OCI-LY3 (cell line): ENCODE results near the gene KRT1.

Experiments
- H2AFZ ChIP-seq: fragments of 200-600, 300-600 bp; shearing (Covaris generic); 2 replicates; pipeline ENCODE4 v1.6.0; 2014; ENCODE audit warnings: antibody characterized with exemption, low read depth, low read length
- H3K27ac ChIP-seq: fragments of 200-600, 300-600 bp; sonication (generic); 2 replicates; pipeline ENCODE4 v1.5.1; 2014; ENCODE audit warnings: mild to moderate bottlenecking, low read length, moderate library complexity, mixed read lengths
- H3K27me3 ChIP-seq: fragments of 200-600, 300-600 bp; sonication (generic); 2 replicates; pipeline ENCODE4 v1.6.1; 2014; ENCODE audit warnings: low read depth, low read length, mixed read lengths
- H3K36me3 ChIP-seq: fragments of 200-600, 300-600 bp; sonication (generic); replicated peaks from 2 replicates; pipeline ENCODE3; 2014; ENCODE audit warnings: low read depth, low read length, mixed read lengths
- H3K4me1 ChIP-seq: fragments of 300-600, 200-600 bp; sonication (generic); 2 replicates; pipeline ENCODE4 v1.6.1; 2014; ENCODE audit warnings: low read length, mixed read lengths
- H3K4me2 ChIP-seq: fragments of 200-600, 300-600 bp; sonication (generic); 2 replicates; pipeline ENCODE4 v1.6.1; 2014; ENCODE audit warnings: low read length, mixed read lengths
- H3K4me3 ChIP-seq: fragments of 300-600, 200-600 bp; sonication (generic); 2 replicates; pipeline ENCODE4 v1.5.1; 2014; ENCODE audit warnings: antibody characterized with exemption, mild to moderate bottlenecking, low read length, moderate library complexity
- H3K79me2 ChIP-seq: fragments of 300-600, 200-600 bp; shearing (Covaris generic); 2 replicates; pipeline ENCODE4 v1.6.1; 2014; ENCODE audit warnings: mild to moderate bottlenecking, low read length, mixed read lengths
- H3K9ac ChIP-seq: fragments of 300-600, 200-600 bp; shearing (Covaris generic); 2 replicates; pipeline ENCODE4 v1.6.0; 2014; ENCODE audit warnings: mild to moderate bottlenecking, low read length, moderate library complexity
- H3K9me3 ChIP-seq: fragments of 200-600, 300-600 bp; shearing (Covaris generic); 2 replicates; pipeline ENCODE4 v1.6.1; 2014; ENCODE audit warnings: low read length, mixed read lengths; ENCODE audit not compliant: insufficient read depth
- H4K20me1 ChIP-seq: fragments of 200-600, 300-600 bp; sonication (generic); 2 replicates; pipeline ENCODE4 v1.6.1; 2016; ENCODE audit warnings: low read length, mixed read lengths; ENCODE audit not compliant: insufficient read depth
- EZH2phosphoT487 ChIP-seq: fragments of 200-600 bp; shearing (Covaris generic); IDR thresholded peaks from 2 replicates; pipeline ENCODE4 v1.6.1; 2018; ENCODE audit warnings: antibody characterized with exemption, mixed run types, low read depth
- TF ChIP-seq, protein P1 (sequence below): fragments of 200-600, 300-600 bp; sonication (generic); IDR thresholded peaks from 2 replicates; pipeline ENCODE4 v1.5.1; 2014; ENCODE audit warnings: antibody characterized with exemption, low read length, low read depth

KRT1 gene

DNA sequence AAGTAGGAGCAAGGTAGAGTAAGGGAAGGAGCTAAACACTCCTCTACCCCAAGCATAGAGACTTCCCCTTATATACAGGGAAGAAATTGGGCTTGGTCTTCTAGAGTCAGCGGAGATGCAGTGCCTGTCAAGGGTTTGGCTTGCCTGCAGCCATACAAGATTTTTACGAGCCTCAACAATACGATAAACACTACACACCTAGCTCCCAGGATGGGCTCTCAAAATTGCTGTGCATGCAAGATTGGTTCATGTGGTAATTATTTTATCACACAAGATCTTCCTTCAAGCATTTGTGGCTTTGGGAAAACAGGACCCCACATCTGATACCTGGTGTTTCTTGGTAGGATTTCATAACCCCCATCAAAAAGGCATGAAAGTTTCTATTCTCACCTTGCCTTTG, at the start of gene KRT1:
Gene KRT1 (minus strand): TSS at position 45 of the 400 bp plus-strand sequence. CDS start 59 bp downstream, outside the sequence.
- H3K9ac ChIP-seq = no peak within 1 kb of the TSS
- H3K4me2 ChIP-seq = no peak within 1 kb of the TSS

DNA sequence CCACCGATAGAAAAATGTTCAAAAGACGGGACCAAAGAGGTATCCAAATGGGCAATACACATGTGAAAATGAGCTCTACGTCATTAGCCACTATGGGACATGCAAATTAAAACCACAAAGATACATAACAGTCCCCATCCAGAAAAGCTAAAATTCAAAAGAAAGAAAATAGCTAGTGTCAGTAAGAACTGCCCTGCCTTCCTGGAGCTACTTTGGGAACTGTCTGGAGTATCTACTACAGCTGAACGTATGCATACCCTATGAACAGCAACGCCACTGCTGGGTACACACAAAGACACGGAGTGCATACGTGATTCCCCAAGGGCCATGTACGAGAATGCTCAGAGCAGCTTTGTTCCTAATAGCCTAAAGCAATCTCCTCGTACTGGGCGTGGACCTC, 48.9 kb upstream of the KRT1 start:
- Histone ChIP-seq H3K36me3 (no peaks in the 10 kb centered on the region), H3K4me3 (no peak overlapping the region), H3K9ac (no peak overlapping the region), H3K27me3 (peaks cover 21% of the 10 kb centered on the region), H4K20me1 (no peaks in the 10 kb centered on the region), H3K4me2 (no peak overlapping the region), H3K27ac (no peak overlapping the region), H3K4me1 (no peaks in the 10 kb centered on the region), H3K9me3 (no peaks in the 10 kb centered on the region), H2AFZ (no peak overlapping the region), H3K79me2 (no peaks in the 10 kb centered on the region)
- TF ChIP-seq, protein P1, sequence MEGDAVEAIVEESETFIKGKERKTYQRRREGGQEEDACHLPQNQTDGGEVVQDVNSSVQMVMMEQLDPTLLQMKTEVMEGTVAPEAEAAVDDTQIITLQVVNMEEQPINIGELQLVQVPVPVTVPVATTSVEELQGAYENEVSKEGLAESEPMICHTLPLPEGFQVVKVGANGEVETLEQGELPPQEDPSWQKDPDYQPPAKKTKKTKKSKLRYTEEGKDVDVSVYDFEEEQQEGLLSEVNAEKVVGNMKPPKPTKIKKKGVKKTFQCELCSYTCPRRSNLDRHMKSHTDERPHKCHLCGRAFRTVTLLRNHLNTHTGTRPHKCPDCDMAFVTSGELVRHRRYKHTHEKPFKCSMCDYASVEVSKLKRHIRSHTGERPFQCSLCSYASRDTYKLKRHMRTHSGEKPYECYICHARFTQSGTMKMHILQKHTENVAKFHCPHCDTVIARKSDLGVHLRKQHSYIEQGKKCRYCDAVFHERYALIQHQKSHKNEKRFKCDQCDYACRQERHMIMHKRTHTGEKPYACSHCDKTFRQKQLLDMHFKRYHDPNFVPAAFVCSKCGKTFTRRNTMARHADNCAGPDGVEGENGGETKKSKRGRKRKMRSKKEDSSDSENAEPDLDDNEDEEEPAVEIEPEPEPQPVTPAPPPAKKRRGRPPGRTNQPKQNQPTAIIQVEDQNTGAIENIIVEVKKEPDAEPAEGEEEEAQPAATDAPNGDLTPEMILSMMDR = no peak
- no peak for TF ChIP-seq EZH2phosphoT487

More for the DNA sequence above, at the start of gene KRT1:
- Histone ChIP-seq H4K20me1 (no peaks in the 10 kb centered on the region), H3K9me3 (no peaks in the 10 kb centered on the region), H3K4me3 (no peak within 1 kb of the TSS), H3K4me1 (no peaks in the 10 kb centered on the region), H3K36me3 (no peaks in the 10 kb centered on the region), H3K79me2 (no peaks in the 10 kb centered on the region), H3K27me3 (peaks cover 48% of the 10 kb centered on the region), H2AFZ (no peak within 1 kb of the TSS), H3K27ac (no peak within 1 kb of the TSS)
- no peak for TF ChIP-seq EZH2phosphoT487
- TF ChIP-seq, protein P1 = no peak

DNA sequence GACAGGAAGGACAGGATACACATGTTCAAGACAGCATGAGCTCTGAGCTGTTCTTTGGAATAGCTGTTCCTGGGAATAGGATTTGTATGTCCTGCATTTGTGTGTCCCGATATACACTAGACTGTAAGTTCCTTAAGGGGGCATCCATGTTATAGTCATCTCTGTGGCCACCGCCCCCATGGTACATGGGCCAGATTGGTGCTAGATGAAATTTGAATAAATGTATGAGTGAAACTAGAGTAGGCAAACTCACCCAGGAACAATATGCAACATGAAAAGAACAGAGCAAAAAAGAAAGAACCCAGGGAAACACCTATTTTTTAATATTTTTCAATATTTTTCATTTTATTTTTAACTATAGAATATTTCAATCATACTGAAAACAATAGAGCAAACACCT, 48.2 kb upstream of the KRT1 start:
- H3K27me3 ChIP-seq = peaks cover 21% of the 10 kb centered on the region
- no peaks in the 10 kb centered on the region for H3K4me1 ChIP-seq
- no peak overlapping the region for H3K4me2 ChIP-seq
- no peaks in the 10 kb centered on the region for H3K9me3 ChIP-seq
- TF ChIP-seq, protein P1 = no peak
- TF ChIP-seq EZH2phosphoT487 = no peak
- no peaks in the 10 kb centered on the region for H3K36me3 ChIP-seq
- H3K9ac ChIP-seq = no peak overlapping the region
- no peaks in the 10 kb centered on the region for H4K20me1 ChIP-seq
- no peak overlapping the region for H2AFZ ChIP-seq
- H3K4me3 ChIP-seq = no peak overlapping the region
- no peaks in the 10 kb centered on the region for H3K79me2 ChIP-seq
- no peak overlapping the region for H3K27ac ChIP-seq

DNA sequence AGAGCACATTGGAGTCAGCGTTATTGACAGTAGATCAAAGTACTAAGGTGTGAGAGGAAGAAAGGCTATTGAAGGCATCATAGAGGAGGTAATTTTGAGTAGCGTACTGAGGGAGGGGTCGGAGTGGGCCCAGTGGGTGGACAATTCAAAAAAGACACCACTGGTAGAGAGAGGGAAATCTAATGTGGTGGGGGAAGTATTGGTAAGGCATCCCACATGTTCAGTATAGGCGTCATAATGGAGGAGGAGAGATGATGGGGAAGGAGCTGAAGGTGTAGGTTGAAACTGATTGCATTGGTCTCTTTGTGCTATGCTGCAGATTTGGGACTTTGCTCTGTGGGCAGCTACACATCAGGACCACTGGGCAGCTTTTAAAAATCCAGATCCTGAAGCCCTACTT, 46.8 kb upstream of the KRT1 start:
- Histone ChIP-seq H3K9ac (no peak overlapping the region), H3K27ac (no peak overlapping the region), H3K9me3 (no peaks in the 10 kb centered on the region), H3K79me2 (no peaks in the 10 kb centered on the region), H3K36me3 (no peaks in the 10 kb centered on the region), H3K4me1 (no peaks in the 10 kb centered on the region), H4K20me1 (no peaks in the 10 kb centered on the region), H2AFZ (no peak overlapping the region), H3K4me3 (no peak overlapping the region), H3K27me3 (peaks cover 21% of the 10 kb centered on the region), H3K4me2 (no peak overlapping the region)
- TF ChIP-seq, protein P1 = no peak
- TF ChIP-seq EZH2phosphoT487 = no peak
